Suprapubic skin (tissue), 3 donors: ENCODE results near the gene LGALS7.

ENCODE experiments used
- CTCF ChIP-seq, 2 donors: fragments of 200-600 bp in 1 of 2; fragments of 450-650 bp in 1 of 2; sonication (generic) in 1 of 2; IDR thresholded peaks; one replicate each; pipeline ENCODE4 v1.5.1; 2016 to 2019; ENCODE audit warnings: antibody characterized with exemption in 2 of 2, mild to moderate bottlenecking in 1 of 2, moderate library complexity in 1 of 2
- POLR2AphosphoS5 ChIP-seq, 3 donors: sonication (generic); formaldehyde crosslinking; IDR thresholded peaks; one replicate each; pipeline ENCODE4 v1.6.1; 2017; ENCODE audit warnings: antibody characterized with exemption in 3 of 3

GRCh38 chr19:38727306-38727867 is 45.9 kb downstream of the LGALS7 start:
- TF ChIP-seq CTCF (IDR thresholded peaks at IDR 0.05) (no peak), POLR2AphosphoS5 (IDR thresholded peaks at IDR 0.05) (no peak)
